ENCODE data around the gene ADARB1. TPM values are rescaled to one million over a fixed set of nuclear protein-coding genes. Genes with fewer than 3 reads are reported as not detected.

ADARB1 gene
- polyA plus RNA-seq, 1 donor (not counting 4 experiments of a cell fraction or from before 2014, with no cell fraction given), result 13.0 TPM

GRCh38 chr21:45177039-45177438 lies 102.7 kb downstream of the ADARB1 start:
- no peaks in the 10 kb centered on the region for H4K20me1 ChIP-seq (ENCODE audit: control insufficient read depth, extremely low read depth, insufficient read depth, low read length)
- H3K4me1 ChIP-seq (ENCODE audit: control insufficient read depth, extremely low read depth, insufficient read depth, low read length), result no peaks in the 10 kb centered on the region
- FAIRE-seq (no peak), DNase-seq (ENCODE audit: low read depth, low spot score) (no peak)
- no peak overlapping the region for H3K27ac ChIP-seq (ENCODE audit: control insufficient read depth, insufficient read depth, low read length)
- no peaks in the 10 kb centered on the region for H3K27me3 ChIP-seq (ENCODE audit: control insufficient read depth, extremely low read depth, insufficient read depth, low read length)
- TF ChIP-seq EZH2 (IDR thresholded peaks at IDR 0.05; ENCODE audit: low read length), result no peak
- no peak for TF ChIP-seq CTCF (optimal IDR thresholded peaks at IDR 0.05 in 1 of 3, IDR thresholded peaks at IDR 0.05 in 1 of 3, conservative IDR thresholded peaks at IDR 0.05 in 1 of 3; ENCODE audit: extremely low read depth in 1 of 3, insufficient read depth in 2 of 3, low read length in 3 of 3)
- H3K36me3 ChIP-seq (ENCODE audit: control insufficient read depth in 2 of 2, extremely low read depth in 1 of 2, insufficient read depth in 2 of 2, low read length in 2 of 2), result peaks cover 7 to 27% of the 10 kb centered on the region in 2 experiments
- no peak overlapping the region for H2AFZ ChIP-seq (ENCODE audit: control insufficient read depth, low read length)
- H3K9me1 ChIP-seq (ENCODE audit: control insufficient read depth, extremely low read depth, insufficient read depth, low read length), result no peaks in the 10 kb centered on the region
- dilution Hi-C loops (cut with MboI; ENCODE audit: extremely low pct_ligation_motif_present, low sequenced_read_pairs), result no loop called here
- no peaks in the 10 kb centered on the region for H3K9me3 ChIP-seq (ENCODE audit: control insufficient read depth, low read depth, low read length)
- no peak overlapping the region for H3K4me2 ChIP-seq (ENCODE audit: control insufficient read depth, extremely low read depth, insufficient read depth, low read depth, low read length)
- H3K9ac ChIP-seq (ENCODE audit: control insufficient read depth, extremely low read depth, insufficient read depth, low read length), result no peak overlapping the region
- no peak overlapping the region for H3K4me3 ChIP-seq (ENCODE audit: control insufficient read depth in 2 of 3, extremely low read depth in 1 of 3, insufficient read depth in 2 of 3, low read depth in 1 of 3, low read length in 3 of 3)
- H3K79me2 ChIP-seq (ENCODE audit: control insufficient read depth, insufficient read depth, low read length), result no peaks in the 10 kb centered on the region

- FAIRE-seq (no peak), DNase-seq (ENCODE audit: low read depth, low spot score) (no peak)
- Histone ChIP-seq H3K9me1 (ENCODE audit: control insufficient read depth, extremely low read depth, insufficient read depth, low read length) (no peaks in the 10 kb centered on the region), H3K4me2 (ENCODE audit: control insufficient read depth, extremely low read depth, insufficient read depth, low read depth, low read length) (no peak overlapping the region), H3K9me3 (ENCODE audit: control insufficient read depth, low read depth, low read length) (no peaks in the 10 kb centered on the region), H3K9ac (ENCODE audit: control insufficient read depth, extremely low read depth, insufficient read depth, low read length) (no peak overlapping the region), H3K27me3 (ENCODE audit: control insufficient read depth, extremely low read depth, insufficient read depth, low read length) (no peaks in the 10 kb centered on the region), H3K36me3 (ENCODE audit: control insufficient read depth in 2 of 2, extremely low read depth in 1 of 2, insufficient read depth in 2 of 2, low read length in 2 of 2) (peaks cover 10 to 27% of the 10 kb centered on the region in 2 experiments), H2AFZ (ENCODE audit: control insufficient read depth, low read length) (no peak overlapping the region), H3K4me3 (ENCODE audit: control insufficient read depth in 2 of 3, extremely low read depth in 1 of 3, insufficient read depth in 2 of 3, low read depth in 1 of 3, low read length in 3 of 3) (no peak overlapping the region), H3K79me2 (ENCODE audit: control insufficient read depth, insufficient read depth, low read length) (no peaks in the 10 kb centered on the region), H3K4me1 (ENCODE audit: control insufficient read depth, extremely low read depth, insufficient read depth, low read length) (no peaks in the 10 kb centered on the region), H3K27ac (ENCODE audit: control insufficient read depth, insufficient read depth, low read length) (no peak overlapping the region), H4K20me1 (ENCODE audit: control insufficient read depth, extremely low read depth, insufficient read depth, low read length) (no peaks in the 10 kb centered on the region)
- dilution Hi-C loops (cut with MboI; ENCODE audit: extremely low pct_ligation_motif_present, low sequenced_read_pairs), result no loop called here
- TF ChIP-seq CTCF (optimal IDR thresholded peaks at IDR 0.05 in 1 of 3, IDR thresholded peaks at IDR 0.05 in 1 of 3, conservative IDR thresholded peaks at IDR 0.05 in 1 of 3; ENCODE audit: extremely low read depth in 1 of 3, insufficient read depth in 2 of 3, low read length in 3 of 3) (no peak), EZH2 (IDR thresholded peaks at IDR 0.05; ENCODE audit: low read length) (no peak)
Measured at GRCh38 chr21:45178070-45178608, 103.8 kb downstream of the ADARB1 start.
